HCT116 (cell line): ENCODE results near the gene DNPEP.

Experiments
- ELF1 ChIP-seq: IDR thresholded peaks from 2 replicates; pipeline ENCODE4 v1.6.1; 2012; ENCODE audit warnings: low read depth, borderline replicate concordance
- POLR2A ChIP-seq: IDR thresholded peaks from 2 replicates; pipeline ENCODE4 v1.7.0; 2011; ENCODE audit warnings: borderline replicate concordance; ENCODE audit not compliant: insufficient read depth, insufficient read length; ENCODE audit errors: extremely low read depth
- TF ChIP-seq, protein P1 (sequence below), 3 experiments: fragments of 200-600 bp in 1 of 3; sonication (generic) in 1 of 3; IDR thresholded peaks in 2 of 3; conservative IDR thresholded peaks in 1 of 3; 2 replicates each; pipeline ENCODE4 v1.5.1; 2012 to 2017; ENCODE audit warnings: low read depth in 2 of 3, low read length in 2 of 3, antibody characterized with exemption in 1 of 3, borderline replicate concordance in 1 of 3, control low read depth in 1 of 3, mild to moderate bottlenecking in 1 of 3, mixed read lengths in 1 of 3, mixed run types in 1 of 3, moderate library complexity in 1 of 3; ENCODE audit not compliant: insufficient read depth in 1 of 3

DNA sequence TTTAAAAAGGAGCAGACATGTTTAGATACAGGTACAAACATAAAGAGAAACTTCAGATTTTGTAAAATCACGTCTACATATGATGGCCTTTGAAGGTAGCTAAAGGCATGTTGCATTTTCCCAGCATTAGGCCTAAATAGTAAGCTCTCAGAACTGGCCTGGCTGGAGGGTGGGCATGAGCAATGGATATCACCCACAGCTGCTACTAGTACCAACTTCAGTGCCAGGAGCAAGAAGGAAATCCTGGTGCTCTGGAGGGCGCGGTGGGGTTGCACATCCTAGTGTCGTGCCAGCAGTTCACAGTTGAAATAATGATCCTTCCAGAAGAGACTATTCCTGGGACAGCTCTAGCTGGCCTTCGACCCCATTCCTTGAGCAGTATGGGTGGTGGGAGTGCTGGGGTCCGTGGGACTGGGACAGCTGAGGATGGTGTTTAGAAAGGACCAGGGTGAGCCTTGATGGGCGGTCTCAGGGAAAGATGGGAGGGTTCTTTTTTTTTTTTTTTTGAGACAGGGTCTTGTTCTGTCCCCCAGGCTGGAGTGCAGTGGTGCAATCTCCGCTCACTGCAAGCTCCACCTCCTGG is 35.3 kb upstream of the DNPEP start:
- TF ChIP-seq, protein P1, sequence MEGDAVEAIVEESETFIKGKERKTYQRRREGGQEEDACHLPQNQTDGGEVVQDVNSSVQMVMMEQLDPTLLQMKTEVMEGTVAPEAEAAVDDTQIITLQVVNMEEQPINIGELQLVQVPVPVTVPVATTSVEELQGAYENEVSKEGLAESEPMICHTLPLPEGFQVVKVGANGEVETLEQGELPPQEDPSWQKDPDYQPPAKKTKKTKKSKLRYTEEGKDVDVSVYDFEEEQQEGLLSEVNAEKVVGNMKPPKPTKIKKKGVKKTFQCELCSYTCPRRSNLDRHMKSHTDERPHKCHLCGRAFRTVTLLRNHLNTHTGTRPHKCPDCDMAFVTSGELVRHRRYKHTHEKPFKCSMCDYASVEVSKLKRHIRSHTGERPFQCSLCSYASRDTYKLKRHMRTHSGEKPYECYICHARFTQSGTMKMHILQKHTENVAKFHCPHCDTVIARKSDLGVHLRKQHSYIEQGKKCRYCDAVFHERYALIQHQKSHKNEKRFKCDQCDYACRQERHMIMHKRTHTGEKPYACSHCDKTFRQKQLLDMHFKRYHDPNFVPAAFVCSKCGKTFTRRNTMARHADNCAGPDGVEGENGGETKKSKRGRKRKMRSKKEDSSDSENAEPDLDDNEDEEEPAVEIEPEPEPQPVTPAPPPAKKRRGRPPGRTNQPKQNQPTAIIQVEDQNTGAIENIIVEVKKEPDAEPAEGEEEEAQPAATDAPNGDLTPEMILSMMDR (IDR thresholded peaks at IDR 0.05 in 2 of 3, conservative IDR thresholded peaks at IDR 0.05 in 1 of 3; ENCODE audit: borderline replicate concordance in 1 of 3, insufficient read depth in 1 of 3, low read depth in 2 of 3, low read length in 2 of 3): no peak
- TF ChIP-seq ELF1: no peak
- no peak for TF ChIP-seq POLR2A
